GM12865 (cell line): ENCODE data around the gene ID3.

Experiments used
- DNase-seq: peaks from one replicate; pipeline ENCODE4 v3.0.0; 2010; ENCODE audit warnings: low read depth
- H3K4me3 ChIP-seq: 2 replicates; pipeline ENCODE4 v1.5.1; 2011; ENCODE audit warnings: mild to moderate bottlenecking, low read depth, low read length, control low read depth
- CTCF ChIP-seq: IDR thresholded peaks from 2 replicates; pipeline ENCODE4 v1.5.1; 2011; ENCODE audit warnings: low read length, control low read depth, low read depth, inconsistent platforms; ENCODE audit not compliant: insufficient read depth; ENCODE audit errors: missing control alignments

The ID3 gene

GRCh38 chr1:23563755-23564374 is 4.6 kb upstream of the ID3 start:
- DNase-seq: no peak
- H3K4me3 ChIP-seq: no peak overlapping the region
- no peak for TF ChIP-seq CTCF

- no peak for DNase-seq
- no peak overlapping the region for H3K4me3 ChIP-seq
- TF ChIP-seq CTCF: no peak
Observed at GRCh38 chr1:23563003-23563402, 3.7 kb upstream of the ID3 start.

GRCh38 chr1:23562137-23562876 is 3.0 kb upstream of the ID3 start:
- TF ChIP-seq CTCF: no peak
- no peak overlapping the region; the same call in 1 of the 2 replicates for H3K4me3 ChIP-seq

DNA sequence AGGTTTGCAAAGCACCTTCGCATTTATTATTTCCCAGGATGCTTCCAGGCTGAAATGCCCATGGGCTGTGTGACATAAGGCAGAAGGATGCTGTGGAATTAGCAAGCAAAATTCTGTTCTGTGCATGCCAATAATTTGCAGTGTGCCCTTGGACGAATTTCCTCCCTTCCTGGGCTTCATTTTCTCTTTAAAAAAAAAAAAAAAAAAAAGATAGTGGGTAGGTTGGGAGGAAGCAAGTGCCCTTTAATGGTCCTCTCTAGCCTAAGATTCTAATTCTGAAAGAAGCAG is 2.5 kb upstream of the ID3 start:
- no peak for DNase-seq
- H3K4me3 ChIP-seq: no peak overlapping the region
- no peak for TF ChIP-seq CTCF

More at GRCh38 chr1:23562137-23562876, 3.0 kb upstream of the ID3 start:
- DNase-seq: peak; percentile 95

- TF ChIP-seq CTCF: no peak
- no peak overlapping the region for H3K4me3 ChIP-seq
- no peak for DNase-seq
Observed at GRCh38 chr1:23561076-23561812, 1.9 kb upstream of the ID3 start.

- TF ChIP-seq CTCF: no peak
- H3K4me3 ChIP-seq: peak overlapping the region; percentile 87
- DNase-seq: no peak
Observed at GRCh38 chr1:23559985-23560741, 862 bp upstream of the ID3 start.
